Endothelial cell of umbilical vein (primary cell): ENCODE measurements around the gene PHOX2B.

Experiments
- EZH2 ChIP-seq: IDR thresholded peaks from 2 replicates; pipeline ENCODE4 v1.6.1; 2012; ENCODE audit warnings: borderline replicate concordance, low read depth, mild to moderate bottlenecking, moderate library complexity, low read length, inconsistent platforms; ENCODE audit not compliant: severe bottlenecking
- FOS ChIP-seq: IDR thresholded peaks from 2 replicates; pipeline ENCODE4 v1.6.1; 2011; ENCODE audit warnings: mild to moderate bottlenecking, low read length, moderate library complexity, borderline replicate concordance; ENCODE audit not compliant: insufficient read depth
- GATA2 ChIP-seq: IDR thresholded peaks from 2 replicates; pipeline ENCODE4 v1.7.0; 2011; ENCODE audit warnings: low read depth, mild to moderate bottlenecking, moderate library complexity, mixed read lengths, low read length; ENCODE audit not compliant: insufficient read length, insufficient read depth
- JUN ChIP-seq: IDR thresholded peaks from 2 replicates; pipeline ENCODE4 v1.6.1; 2011; ENCODE audit warnings: borderline replicate concordance, low read depth; ENCODE audit not compliant: insufficient read length, insufficient read depth
- MYC ChIP-seq: IDR thresholded peaks from one replicate; pipeline ENCODE4 v1.6.1; 2011; ENCODE audit warnings: mild to moderate bottlenecking, low read depth, low read length
- POLR2A ChIP-seq: IDR thresholded peaks from 2 replicates; pipeline ENCODE4 v1.6.1; 2012; ENCODE audit warnings: low read depth, mild to moderate bottlenecking, control low read depth, low read length
- POLR2AphosphoS5 ChIP-seq: IDR thresholded peaks from 2 replicates; pipeline ENCODE4 v1.6.1; 2012; ENCODE audit warnings: low read depth, mild to moderate bottlenecking, control low read depth, low read length, moderate library complexity; ENCODE audit not compliant: insufficient read depth
- TF ChIP-seq, protein P1 (sequence below), 2 donors: IDR thresholded peaks; 1 replicate in 1 of 2; 2 replicates in 1 of 2; pipeline ENCODE4 v1.5.1; 2011; ENCODE audit warnings: low read length in 2 of 2, mild to moderate bottlenecking in 2 of 2, moderate library complexity in 2 of 2, control low read depth in 1 of 2, inconsistent platforms in 1 of 2, low read depth in 1 of 2; ENCODE audit not compliant: insufficient read depth in 1 of 2; ENCODE audit errors: extremely low read depth in 1 of 2
- TF ChIP-seq, protein P2 (sequence below): IDR thresholded peaks from 2 replicates; pipeline ENCODE4 v1.6.1; 2011; ENCODE audit not compliant: insufficient read depth, insufficient read length

DNA sequence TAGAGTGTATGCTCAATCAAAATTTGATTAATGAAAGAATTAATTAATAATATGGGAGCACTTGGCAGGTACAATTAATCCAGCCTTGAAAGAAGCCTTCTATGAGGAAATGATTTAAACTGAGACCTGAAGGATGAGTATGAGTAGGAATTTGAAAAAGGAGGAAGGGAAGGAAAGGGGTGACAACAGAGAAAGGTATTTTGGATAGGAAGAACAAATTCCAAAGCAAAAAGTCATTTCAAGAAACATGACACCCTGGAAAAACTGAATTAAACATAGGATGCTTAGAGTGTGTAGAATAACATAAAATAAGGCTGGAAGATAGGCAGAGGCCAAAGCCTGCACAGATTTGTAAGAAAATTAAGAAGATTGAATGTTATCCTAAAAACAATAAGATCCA, 29.6 kb downstream of the PHOX2B start:
- TF ChIP-seq, protein P1, sequence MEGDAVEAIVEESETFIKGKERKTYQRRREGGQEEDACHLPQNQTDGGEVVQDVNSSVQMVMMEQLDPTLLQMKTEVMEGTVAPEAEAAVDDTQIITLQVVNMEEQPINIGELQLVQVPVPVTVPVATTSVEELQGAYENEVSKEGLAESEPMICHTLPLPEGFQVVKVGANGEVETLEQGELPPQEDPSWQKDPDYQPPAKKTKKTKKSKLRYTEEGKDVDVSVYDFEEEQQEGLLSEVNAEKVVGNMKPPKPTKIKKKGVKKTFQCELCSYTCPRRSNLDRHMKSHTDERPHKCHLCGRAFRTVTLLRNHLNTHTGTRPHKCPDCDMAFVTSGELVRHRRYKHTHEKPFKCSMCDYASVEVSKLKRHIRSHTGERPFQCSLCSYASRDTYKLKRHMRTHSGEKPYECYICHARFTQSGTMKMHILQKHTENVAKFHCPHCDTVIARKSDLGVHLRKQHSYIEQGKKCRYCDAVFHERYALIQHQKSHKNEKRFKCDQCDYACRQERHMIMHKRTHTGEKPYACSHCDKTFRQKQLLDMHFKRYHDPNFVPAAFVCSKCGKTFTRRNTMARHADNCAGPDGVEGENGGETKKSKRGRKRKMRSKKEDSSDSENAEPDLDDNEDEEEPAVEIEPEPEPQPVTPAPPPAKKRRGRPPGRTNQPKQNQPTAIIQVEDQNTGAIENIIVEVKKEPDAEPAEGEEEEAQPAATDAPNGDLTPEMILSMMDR (IDR thresholded peaks at IDR 0.05; ENCODE audit: extremely low read depth in 1 of 2, insufficient read depth in 1 of 2, low read depth in 1 of 2, low read length in 2 of 2), result no peak
- no peak for TF ChIP-seq GATA2
- no peak for TF ChIP-seq POLR2A
- no peak for TF ChIP-seq FOS
- TF ChIP-seq, protein P2, sequence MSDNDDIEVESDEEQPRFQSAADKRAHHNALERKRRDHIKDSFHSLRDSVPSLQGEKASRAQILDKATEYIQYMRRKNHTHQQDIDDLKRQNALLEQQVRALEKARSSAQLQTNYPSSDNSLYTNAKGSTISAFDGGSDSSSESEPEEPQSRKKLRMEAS, result no peak
- TF ChIP-seq MYC, result no peak
- no peak for TF ChIP-seq POLR2AphosphoS5
- no peak for TF ChIP-seq EZH2
- no peak for TF ChIP-seq JUN
